ENCODE data around the gene TNFSF13B.
A peak's percentile ranks its signal among the peaks of the same experiment; 100 is the strongest.

TNFSF13B gene

GRCh38 chr13:108316413-108316812 lies 46.9 kb downstream of the TNFSF13B start:
- in situ Hi-C loops (cut with MboI; ENCODE audit: low sequenced_read_pairs, unreplicated experiment): no loop called here
- no peak for TF ChIP-seq CTCF (IDR thresholded peaks at IDR 0.05; ENCODE audit: borderline replicate concordance, control extremely low read depth, extremely low read depth, insufficient read depth, missing control alignments)
- DNase-seq (ENCODE audit: low spot score): no peak

GRCh38 chr13:108322206-108322824 lies 52.8 kb downstream of the TNFSF13B start:
- in situ Hi-C loops (cut with MboI; ENCODE audit: low sequenced_read_pairs, unreplicated experiment): no loop called here
- peak; percentile 67 for TF ChIP-seq CTCF (IDR thresholded peaks at IDR 0.05; ENCODE audit: borderline replicate concordance, control extremely low read depth, extremely low read depth, insufficient read depth, missing control alignments)
- DNase-seq (ENCODE audit: low spot score): peak; percentile 50

GRCh38 chr13:108323031-108323430 lies 53.5 kb downstream of the TNFSF13B start:
- in situ Hi-C loops (cut with MboI; ENCODE audit: low sequenced_read_pairs, unreplicated experiment): no loop called here
- no peak for TF ChIP-seq CTCF (IDR thresholded peaks at IDR 0.05; ENCODE audit: borderline replicate concordance, control extremely low read depth, extremely low read depth, insufficient read depth, missing control alignments)
- no peak for DNase-seq (ENCODE audit: low spot score)

GRCh38 chr13:108325863-108326262 lies 56.3 kb downstream of the TNFSF13B start:
- no peak for DNase-seq (ENCODE audit: low spot score)
- in situ Hi-C loops (cut with MboI; ENCODE audit: low sequenced_read_pairs, unreplicated experiment): loop anchor here (25.0 kb wide), 1 partner anchor 561 kb away; no protein-coding TSS in a partner anchor
- TF ChIP-seq CTCF (IDR thresholded peaks at IDR 0.05; ENCODE audit: borderline replicate concordance, control extremely low read depth, extremely low read depth, insufficient read depth, missing control alignments): no peak

- DNase-seq (ENCODE audit: low spot score): peak; percentile 14
- TF ChIP-seq CTCF (IDR thresholded peaks at IDR 0.05; ENCODE audit: borderline replicate concordance, control extremely low read depth, extremely low read depth, insufficient read depth, missing control alignments): no peak
- in situ Hi-C loops (cut with MboI; ENCODE audit: low sequenced_read_pairs, unreplicated experiment): loop anchor here (25.0 kb wide), 1 partner anchor 561 kb away; no protein-coding TSS in a partner anchor
These were observed 56.8 kb downstream of the TNFSF13B start for GRCh38 chr13:108326309-108326708.

GRCh38 chr13:108328848-108329247 lies 59.3 kb downstream of the TNFSF13B start:
- no peak for TF ChIP-seq CTCF (IDR thresholded peaks at IDR 0.05; ENCODE audit: borderline replicate concordance, control extremely low read depth, extremely low read depth, insufficient read depth, missing control alignments)
- in situ Hi-C loops (cut with MboI; ENCODE audit: low sequenced_read_pairs, unreplicated experiment): loop anchor here (25.0 kb wide), 1 partner anchor 558 kb away; no protein-coding TSS in a partner anchor
- DNase-seq (ENCODE audit: low spot score): no peak
